Immature natural killer cell (primary cell): ENCODE measurements around the gene PTDSS2. TPM values are rescaled to one million over a fixed set of nuclear protein-coding genes. Genes with fewer than 3 reads are reported as not detected.
A peak's percentile ranks its signal among the peaks of the same experiment; 100 is the strongest.
"Not testable (repeated sequence)": the region's sequence is repeated elsewhere in the genome, so short reads cannot be mapped to it uniquely, and the experiment has no call there.

Experiments used
- DNase-seq, 3 donors: peaks; one replicate each; pipeline ENCODE4 v3.0.0; 2022; ENCODE audit warnings: mixed read lengths in 1 of 3
- H3K27ac Mint-ChIP-seq, 6 donors: one replicate each; pipeline ENCODE4 v1.8.0; 2020; ENCODE audit warnings: mixed read lengths in 6 of 6, mild to moderate bottlenecking in 5 of 6, inconsistent platforms in 4 of 6, moderate library complexity in 3 of 6
- H3K27me3 Mint-ChIP-seq, 3 donors: one replicate each; pipeline ENCODE4 v1.8.0; 2020 to 2021; ENCODE audit warnings: low read depth in 3 of 3, mild to moderate bottlenecking in 3 of 3, mixed read lengths in 3 of 3, moderate library complexity in 3 of 3, inconsistent platforms in 1 of 3
- H3K36me3 Mint-ChIP-seq, 3 donors: one replicate each; pipeline ENCODE4 v1.8.0; 2020; ENCODE audit warnings: mixed read lengths in 3 of 3, inconsistent platforms in 2 of 3, mild to moderate bottlenecking in 2 of 3
- H3K4me1 Mint-ChIP-seq, 2 donors: one replicate each; pipeline ENCODE4 v1.8.0; 2020; ENCODE audit warnings: inconsistent platforms in 2 of 2, mild to moderate bottlenecking in 2 of 2, mixed read lengths in 2 of 2, moderate library complexity in 1 of 2
- H3K4me3 Mint-ChIP-seq, 5 donors: one replicate each; pipeline ENCODE4 v1.8.0; 2020; ENCODE audit warnings: mild to moderate bottlenecking in 5 of 5, mixed read lengths in 5 of 5, inconsistent platforms in 3 of 5, moderate library complexity in 3 of 5
- H3K9me3 Mint-ChIP-seq, 6 donors: one replicate each; pipeline ENCODE4 v1.8.0; 2020; ENCODE audit warnings: mild to moderate bottlenecking in 6 of 6, mixed read lengths in 6 of 6, inconsistent platforms in 4 of 6, moderate library complexity in 3 of 6
- polyA plus RNA-seq, 3 donors: library from polyadenylated mRNA; unstranded; fragments of 300-500 nt; fragmentation: Illumina TruSeq; gene quantifications; one replicate each; pipeline ENCODE4 v1.2.3, GENCODE V29; 2021

Gene PTDSS2
- polyA plus RNA-seq, 3 donors from 2014 or later, result 11.5 to 17.3 (median 16.1) TPM

GRCh38 chr11:506238-506994, 56.3 kb downstream of the PTDSS2 start:
- Mint-ChIP-seq H3K36me3 (peaks cover 0 to 4% (median 3%) of the 10 kb centered on the region in 3 donors), H3K4me1 (peaks cover 19 to 23% of the 10 kb centered on the region in 2 donors), H3K9me3 (no peaks in the 10 kb centered on the region), H3K27me3 (peaks cover 6 to 11% (median 8%) of the 10 kb centered on the region in 3 donors), H3K27ac (peak overlapping the region; percentile 99 to 100 (median 99)), H3K4me3 (peak overlapping the region; percentile 94 to 99 (median 97))
- DNase-seq, result peak; percentile 97 to 98 (median 98)

- peaks cover 6 to 11% (median 8%) of the 10 kb centered on the region in 3 donors for H3K27me3 Mint-ChIP-seq
- H3K36me3 Mint-ChIP-seq, result peaks cover 0 to 4% (median 3%) of the 10 kb centered on the region in 3 donors
- H3K27ac Mint-ChIP-seq, result peak within 1 kb of the TSS; percentile 99 to 100 (median 99)
- peak within 1 kb of the TSS; percentile 94 to 99 (median 97) for H3K4me3 Mint-ChIP-seq
- H3K9me3 Mint-ChIP-seq, result no peaks in the 10 kb centered on the region
- DNase-seq, result peak; percentile 95 to 97 (median 97)
- H3K4me1 Mint-ChIP-seq, result peaks cover 19 to 23% of the 10 kb centered on the region in 2 donors
These were observed 57.1 kb downstream of the PTDSS2 start, which contains the start of gene RNH1 for GRCh38 chr11:506995-507726. TSS of gene RNH1 (minus strand) at chr11:507242. CDS start at chr11:502162, 5,080 bp downstream.

GRCh38 chr11:507727-508515, 57.8 kb downstream of the PTDSS2 start:
- Mint-ChIP-seq H3K4me3 (peak overlapping the region; percentile 61 to 73 (median 71)), H3K4me1 (peaks cover 19 to 23% of the 10 kb centered on the region in 2 donors), H3K36me3 (peaks cover 0 to 4% (median 3%) of the 10 kb centered on the region in 3 donors), H3K9me3 (no peaks in the 10 kb centered on the region), H3K27ac (peak overlapping the region in 4 of 6 donors; percentile 42 to 79 (median 54)), H3K27me3 (peaks cover 6 to 12% (median 8%) of the 10 kb centered on the region in 3 donors)
- no peak for DNase-seq

- Mint-ChIP-seq H3K36me3 (peaks cover 0 to 4% (median 3%) of the 10 kb centered on the region in 3 donors), H3K4me3 (peak overlapping the region in 3 of 5 donors; percentile 7 to 25 (median 12)), H3K9me3 (no peaks in the 10 kb centered on the region), H3K4me1 (peaks cover 19 to 22% of the 10 kb centered on the region in 2 donors), H3K27ac (no peak overlapping the region), H3K27me3 (peaks cover 5 to 12% (median 8%) of the 10 kb centered on the region in 3 donors)
- DNase-seq, result no peak
These were observed 58.9 kb downstream of the PTDSS2 start for GRCh38 chr11:508956-509355.

- Mint-ChIP-seq H3K27me3 (peaks cover 0 to 4% (median 0%) of the 10 kb centered on the region in 3 donors), H3K36me3 (peaks cover 0 to 4% (median 3%) of the 10 kb centered on the region in 3 donors), H3K27ac (peak overlapping the region in 1 of 6 donors; percentile 62), H3K9me3 (no peaks in the 10 kb centered on the region), H3K4me1 (peaks cover 0 to 5% of the 10 kb centered on the region in 2 donors), H3K4me3 (no peak overlapping the region)
- DNase-seq, result no peak
These were observed 62.9 kb downstream of the PTDSS2 start for GRCh38 chr11:512761-513595.

GRCh38 chr11:514606-515005, 64.5 kb downstream of the PTDSS2 start:
- Mint-ChIP-seq H3K27me3 (peaks cover 2 to 6% (median 4%) of the 10 kb centered on the region in 3 donors), H3K9me3 (no peaks in the 10 kb centered on the region), H3K4me3 (no peak overlapping the region), H3K4me1 (peaks cover 5 to 6% of the 10 kb centered on the region in 2 donors), H3K36me3 (peaks cover 0 to 4% (median 3%) of the 10 kb centered on the region in 3 donors), H3K27ac (no peak overlapping the region)
- DNase-seq, result no peak

- DNase-seq, result no peak
- Mint-ChIP-seq H3K9me3 (no peaks in the 10 kb centered on the region), H3K4me3 (no peak overlapping the region), H3K27ac (no peak overlapping the region), H3K27me3 (peaks cover 2 to 6% (median 4%) of the 10 kb centered on the region in 3 donors), H3K4me1 (peaks cover 5 to 6% of the 10 kb centered on the region in 2 donors), H3K36me3 (no peaks in the 10 kb centered on the region)
These were observed 65.1 kb downstream of the PTDSS2 start for GRCh38 chr11:515131-515530.

- no peaks in the 10 kb centered on the region for H3K36me3 Mint-ChIP-seq
- H3K4me1 Mint-ChIP-seq, result peaks cover 5 to 6% of the 10 kb centered on the region in 2 donors
- peaks cover 4 to 6% (median 6%) of the 10 kb centered on the region in 3 donors for H3K27me3 Mint-ChIP-seq
- H3K9me3 Mint-ChIP-seq, result no peaks in the 10 kb centered on the region
- DNase-seq, result no peak
- peak overlapping the region in 2 of 6 donors; percentile 46 to 68 for H3K27ac Mint-ChIP-seq
- no peak overlapping the region for H3K4me3 Mint-ChIP-seq
These were observed 66.3 kb downstream of the PTDSS2 start for GRCh38 chr11:516400-516799.

GRCh38 chr11:516918-517685, 67.0 kb downstream of the PTDSS2 start:
- peak overlapping the region in 1 of 6 donors; percentile 46 for H3K27ac Mint-ChIP-seq
- not testable (repeated sequence) for H3K27me3 Mint-ChIP-seq, DNase-seq

GRCh38 chr11:518463-519202, 68.6 kb downstream of the PTDSS2 start:
- Mint-ChIP-seq H3K4me3 (peak overlapping the region; percentile 81 to 90 (median 83)), H3K27ac (peak overlapping the region; percentile 59 to 89 (median 78))
- peak; percentile 80 to 91 (median 88) for DNase-seq

More at GRCh38 chr11:516918-517685, 67.0 kb downstream of the PTDSS2 start:
- peak overlapping the region in 1 of 5 donors; percentile 30 for H3K4me3 Mint-ChIP-seq
- not testable (repeated sequence) for H3K4me1 Mint-ChIP-seq, H3K36me3 Mint-ChIP-seq, H3K9me3 Mint-ChIP-seq

GRCh38 chr11:520428-521176, 70.5 kb downstream of the PTDSS2 start:
- no peak for DNase-seq
- Mint-ChIP-seq H3K4me1 (peaks cover 5 to 6% of the 10 kb centered on the region in 2 donors), H3K36me3 (no peaks in the 10 kb centered on the region), H3K9me3 (no peaks in the 10 kb centered on the region), H3K27ac (no peak overlapping the region), H3K27me3 (peaks cover 4 to 11% (median 4%) of the 10 kb centered on the region in 3 donors), H3K4me3 (no peak overlapping the region)

More at GRCh38 chr11:518463-519202, 68.6 kb downstream of the PTDSS2 start:
- no peaks in the 10 kb centered on the region for H3K9me3 Mint-ChIP-seq
- H3K27me3 Mint-ChIP-seq, result peaks cover 4 to 6% (median 4%) of the 10 kb centered on the region in 3 donors
- peaks cover 5 to 6% of the 10 kb centered on the region in 2 donors for H3K4me1 Mint-ChIP-seq
- H3K36me3 Mint-ChIP-seq, result no peaks in the 10 kb centered on the region
